ENCODE measurements around the gene KIDINS220. TPM values are rescaled to one million over a fixed set of nuclear protein-coding genes. Genes with fewer than 3 reads are reported as not detected.

KIDINS220 gene
- total and polyA plus RNA-seq, 2 experiments from 2014 or later: 24.2 to 77.5 TPM

DNA sequence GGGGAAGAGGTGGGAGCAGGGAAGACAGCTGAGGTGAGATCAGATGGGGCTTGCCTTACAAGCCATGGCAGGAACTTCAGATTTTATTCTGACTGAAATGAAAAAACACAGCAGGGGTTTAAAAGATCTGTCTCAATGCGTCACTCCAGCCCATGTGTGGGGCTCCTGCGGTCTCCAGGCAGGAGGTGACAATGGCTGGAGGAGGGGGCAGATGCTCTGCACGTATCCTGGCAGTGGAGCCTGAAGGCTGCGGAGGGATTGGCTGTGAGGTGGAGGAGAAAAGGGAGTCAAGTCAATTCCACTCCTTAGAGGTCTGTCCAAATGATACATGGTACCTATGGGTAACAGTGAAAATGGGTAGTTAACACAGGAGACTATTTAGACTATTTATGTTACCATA lies 40.5 kb upstream of the KIDINS220 start:
- Histone ChIP-seq H3K4me3 (no peak overlapping the region), H3K36me3 (replicated peaks; ENCODE audit: insufficient read depth, low read depth) (no peaks in the 10 kb centered on the region), H3K4me2 (no peak overlapping the region), H3K4me1 (ENCODE audit: insufficient read depth) (no peaks in the 10 kb centered on the region), H3K9me3 (ENCODE audit: low read depth) (no peaks in the 10 kb centered on the region), H3K27ac (no peak overlapping the region), H4K20me1 (ENCODE audit: insufficient read depth, poor library complexity, severe bottlenecking) (no peaks in the 10 kb centered on the region), H3K79me2 (no peaks in the 10 kb centered on the region), H3K9me2 (replicated peaks; ENCODE audit: insufficient read depth) (no peaks in the 10 kb centered on the region), H2AFZ (no peak overlapping the region), H3K27me3 (no peaks in the 10 kb centered on the region)
- 98% methylated on average over 4 of the region's 4 CpGs for WGBS (ENCODE audit: low lambda C conversion rate, missing lambda C conversion rate)
- TF ChIP-seq, protein P1, sequence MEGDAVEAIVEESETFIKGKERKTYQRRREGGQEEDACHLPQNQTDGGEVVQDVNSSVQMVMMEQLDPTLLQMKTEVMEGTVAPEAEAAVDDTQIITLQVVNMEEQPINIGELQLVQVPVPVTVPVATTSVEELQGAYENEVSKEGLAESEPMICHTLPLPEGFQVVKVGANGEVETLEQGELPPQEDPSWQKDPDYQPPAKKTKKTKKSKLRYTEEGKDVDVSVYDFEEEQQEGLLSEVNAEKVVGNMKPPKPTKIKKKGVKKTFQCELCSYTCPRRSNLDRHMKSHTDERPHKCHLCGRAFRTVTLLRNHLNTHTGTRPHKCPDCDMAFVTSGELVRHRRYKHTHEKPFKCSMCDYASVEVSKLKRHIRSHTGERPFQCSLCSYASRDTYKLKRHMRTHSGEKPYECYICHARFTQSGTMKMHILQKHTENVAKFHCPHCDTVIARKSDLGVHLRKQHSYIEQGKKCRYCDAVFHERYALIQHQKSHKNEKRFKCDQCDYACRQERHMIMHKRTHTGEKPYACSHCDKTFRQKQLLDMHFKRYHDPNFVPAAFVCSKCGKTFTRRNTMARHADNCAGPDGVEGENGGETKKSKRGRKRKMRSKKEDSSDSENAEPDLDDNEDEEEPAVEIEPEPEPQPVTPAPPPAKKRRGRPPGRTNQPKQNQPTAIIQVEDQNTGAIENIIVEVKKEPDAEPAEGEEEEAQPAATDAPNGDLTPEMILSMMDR (IDR thresholded peaks at IDR 0.05; ENCODE audit: poor library complexity): no peak
- no peak for TF ChIP-seq EZH2 (IDR thresholded peaks at IDR 0.05; ENCODE audit: borderline replicate concordance)
- TF ChIP-seq EZH2phosphoT487 (IDR thresholded peaks at IDR 0.05; ENCODE audit: low read depth, severe bottlenecking, unreplicated experiment): no peak
- DNase-seq (ENCODE audit: low spot score): no peak

DNA sequence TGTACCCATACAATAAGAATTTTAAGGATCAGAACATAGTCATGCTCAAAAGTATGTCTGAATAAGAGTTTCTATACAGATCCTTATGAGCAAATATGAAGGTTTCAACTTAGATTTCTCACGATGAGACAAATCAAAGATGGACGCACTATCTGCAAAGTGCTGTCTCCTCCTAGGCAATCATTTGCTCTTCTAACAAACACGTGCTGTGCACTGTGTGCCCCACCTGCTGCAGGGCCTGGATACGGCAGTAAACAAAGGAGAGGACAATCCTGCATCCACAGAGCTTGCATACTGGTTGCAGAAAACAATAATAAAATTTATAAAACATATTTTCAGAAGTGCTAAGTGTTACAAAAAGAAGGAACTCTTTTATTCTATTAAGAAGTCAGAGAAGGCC lies 39.9 kb upstream of the KIDINS220 start:
- Histone ChIP-seq H3K79me2 (no peaks in the 10 kb centered on the region), H4K20me1 (ENCODE audit: insufficient read depth, poor library complexity, severe bottlenecking) (no peaks in the 10 kb centered on the region), H3K27me3 (no peaks in the 10 kb centered on the region), H3K9me2 (replicated peaks; ENCODE audit: insufficient read depth) (no peaks in the 10 kb centered on the region), H2AFZ (no peak overlapping the region), H3K4me2 (no peak overlapping the region), H3K27ac (no peak overlapping the region), H3K4me1 (ENCODE audit: insufficient read depth) (no peaks in the 10 kb centered on the region), H3K4me3 (no peak overlapping the region), H3K36me3 (replicated peaks; ENCODE audit: insufficient read depth, low read depth) (no peaks in the 10 kb centered on the region), H3K9me3 (ENCODE audit: low read depth) (no peaks in the 10 kb centered on the region)
- WGBS (ENCODE audit: low lambda C conversion rate, missing lambda C conversion rate): 73% methylated on average over 4 of the region's 4 CpGs
- DNase-seq (ENCODE audit: low spot score): no peak
- TF ChIP-seq EZH2 (IDR thresholded peaks at IDR 0.05; ENCODE audit: borderline replicate concordance) (no peak), EZH2phosphoT487 (IDR thresholded peaks at IDR 0.05; ENCODE audit: low read depth, severe bottlenecking, unreplicated experiment) (no peak)
- TF ChIP-seq, protein P1 (IDR thresholded peaks at IDR 0.05; ENCODE audit: poor library complexity): no peak

DNA sequence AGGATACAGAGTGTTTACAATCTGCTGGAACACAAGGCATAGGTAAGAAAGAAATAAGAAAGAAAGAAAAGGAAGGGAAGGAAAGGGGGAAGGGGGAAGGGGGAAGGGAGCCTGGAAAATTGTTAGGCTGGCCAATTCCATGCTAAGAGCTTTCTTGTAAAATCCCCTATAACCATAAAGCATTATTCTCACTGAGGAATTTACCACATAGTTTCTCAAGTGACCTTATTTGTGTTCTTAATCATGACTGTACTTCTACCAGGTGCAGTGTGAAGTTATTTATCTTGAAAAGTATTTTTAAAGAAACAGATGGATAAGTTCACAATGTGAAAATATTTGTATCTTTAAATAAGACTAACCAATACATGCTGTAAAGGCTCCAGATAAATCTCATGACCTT lies 39.2 kb upstream of the KIDINS220 start:
- H2AFZ ChIP-seq: no peak overlapping the region
- TF ChIP-seq, protein P1 (IDR thresholded peaks at IDR 0.05; ENCODE audit: poor library complexity): no peak
- TF ChIP-seq EZH2phosphoT487 (IDR thresholded peaks at IDR 0.05; ENCODE audit: low read depth, severe bottlenecking, unreplicated experiment) (no peak), EZH2 (IDR thresholded peaks at IDR 0.05; ENCODE audit: borderline replicate concordance) (no peak)
- H3K4me2 ChIP-seq: no peak overlapping the region
- DNase-seq (ENCODE audit: low spot score): no peak
- H3K27ac ChIP-seq: peak overlapping the region; percentile 41
- H3K79me2 ChIP-seq: no peaks in the 10 kb centered on the region
- no peaks in the 10 kb centered on the region for H4K20me1 ChIP-seq (ENCODE audit: insufficient read depth, poor library complexity, severe bottlenecking)
- no peaks in the 10 kb centered on the region for H3K9me3 ChIP-seq (ENCODE audit: low read depth)
- no peaks in the 10 kb centered on the region for H3K9me2 ChIP-seq (replicated peaks; ENCODE audit: insufficient read depth)
- no peak overlapping the region for H3K4me3 ChIP-seq
- no peaks in the 10 kb centered on the region for H3K36me3 ChIP-seq (replicated peaks; ENCODE audit: insufficient read depth, low read depth)
- no peaks in the 10 kb centered on the region for H3K27me3 ChIP-seq
- H3K4me1 ChIP-seq (ENCODE audit: insufficient read depth): no peaks in the 10 kb centered on the region
